HFF-Myc (cell line): Measurements from ENCODE around the gene CNPY1.
"Not testable (repeated sequence)": the region's sequence is repeated elsewhere in the genome, so short reads cannot be mapped to it uniquely, and the experiment has no call there.

Source experiments
- DNase-seq: peaks from one replicate; pipeline ENCODE4 v3.0.0-alpha.2; 2011; ENCODE audit warnings: low read depth; ENCODE audit errors: extremely low read depth
- H3K4me3 ChIP-seq: replicated peaks from 2 replicates; pipeline ENCODE4 v1.5.1; 2011; ENCODE audit warnings: low read depth, mild to moderate bottlenecking, control low read depth, low read length
- CTCF ChIP-seq: IDR thresholded peaks from 2 replicates; pipeline ENCODE4 v1.5.1; 2012; ENCODE audit warnings: mild to moderate bottlenecking, low read depth, low read length, control low read depth; ENCODE audit errors: missing control alignments

The CNPY1 gene

GRCh38 chr7:155546449-155546848 lies at the start of gene CNPY1:
Gene CNPY1 (minus strand): TSS chr7:155546559. CDS start chr7:155545929, 630 bp downstream.
- not testable (repeated sequence) for DNase-seq, H3K4me3 ChIP-seq

GRCh38 chr7:155594961-155595366 lies 48.6 kb upstream of the CNPY1 start:
- DNase-seq: no peak
- no peak overlapping the region for H3K4me3 ChIP-seq
- no peak for TF ChIP-seq CTCF

- DNase-seq: no peak
- no peak for TF ChIP-seq CTCF
- H3K4me3 ChIP-seq: no peak overlapping the region
Observed at GRCh38 chr7:155594163-155594732, 47.9 kb upstream of the CNPY1 start.

GRCh38 chr7:155593461-155594162 lies 47.3 kb upstream of the CNPY1 start:
- TF ChIP-seq CTCF: no peak
- DNase-seq: no peak
- H3K4me3 ChIP-seq: no peak overlapping the region

- no peak for TF ChIP-seq CTCF
- H3K4me3 ChIP-seq: no peak overlapping the region
- DNase-seq: no peak
Observed at GRCh38 chr7:155591055-155591775, 44.9 kb upstream of the CNPY1 start.

- DNase-seq: no peak
- no peak overlapping the region for H3K4me3 ChIP-seq
- TF ChIP-seq CTCF: no peak
Observed at GRCh38 chr7:155590215-155591018, 44.1 kb upstream of the CNPY1 start.
